ENCODE results near the gene PHLDB1. TPM values are rescaled to one million over a fixed set of nuclear protein-coding genes. Genes with fewer than 3 reads are reported as not detected.

Gene PHLDB1
- total RNA-seq, 1 experiment from 2014 or later, result 36.2 TPM

DNA sequence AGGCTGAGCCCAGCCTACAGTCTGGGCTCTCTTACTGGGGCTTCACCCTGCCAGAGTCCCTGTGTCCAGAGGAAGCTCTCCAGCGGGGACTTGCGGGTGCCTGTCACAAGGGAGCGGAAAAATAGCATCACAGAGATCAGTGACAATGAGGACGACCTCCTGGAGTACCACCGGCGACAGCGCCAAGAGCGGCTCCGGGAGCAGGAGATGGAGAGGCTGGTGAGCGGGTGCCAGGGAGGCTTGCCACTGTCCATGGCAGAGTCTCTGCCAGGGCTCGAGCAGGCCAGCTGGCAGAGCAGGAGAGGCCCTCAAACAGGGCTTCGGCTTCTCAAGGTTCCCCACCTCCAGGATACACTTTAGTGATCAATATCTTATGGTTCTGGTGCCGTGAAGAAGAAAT lies 21.0 kb downstream of the PHLDB1 start:
- intact Hi-C loops (cut with micrococcal nuclease), result no loop called here
- H3K9me3 ChIP-seq (ENCODE audit: control insufficient read depth in 1 of 2, insufficient read depth in 1 of 2, low read depth in 1 of 2, low read length in 2 of 2), result no peaks in the 10 kb centered on the region
- H3K27me3 ChIP-seq (ENCODE audit: insufficient read depth, low read length), result no peaks in the 10 kb centered on the region
- H3K9me2 ChIP-seq (ENCODE audit: insufficient read depth), result no peaks in the 10 kb centered on the region
- ChIA-PET RAD21 (ENCODE audit: low non-redundant PET in 1 of 2, low total read pairs in 2 of 2, uncharacterized antibody in 2 of 2, unreplicated experiment in 2 of 2) (no interaction called here), CTCF (no interaction called here), POLR2A (no interaction called here)
- no peaks in the 10 kb centered on the region for H3K79me2 ChIP-seq (ENCODE audit: insufficient read depth, low read length)
- no peak overlapping the region for H3K9ac ChIP-seq (ENCODE audit: low read length)
- H3K4me2 ChIP-seq (ENCODE audit: low read length), result no peak overlapping the region
- peaks cover 5 to 19% of the 10 kb centered on the region in 2 experiments; a peak in 2 of 4 replicates for H3K36me3 ChIP-seq (ENCODE audit: control insufficient read depth in 1 of 2, insufficient read depth in 2 of 2, low read length in 2 of 2)
- H4K20me1 ChIP-seq (ENCODE audit: insufficient read depth), result no peaks in the 10 kb centered on the region
- H3K27ac ChIP-seq (ENCODE audit: low read depth, low read length), result no peak overlapping the region
- BruUV-seq (replicated peaks), result no TSS peak
- no peak overlapping the region for H2AFZ ChIP-seq (ENCODE audit: low read depth, low read length, poor library complexity, severe bottlenecking)
- H3K4me1 ChIP-seq (ENCODE audit: control insufficient read depth in 1 of 2, insufficient read depth in 2 of 2, low read length in 2 of 2), result peaks cover 27 to 32% of the 10 kb centered on the region in 2 experiments
- ATAC-seq (no peak), DNase-seq (ENCODE audit: low read depth, low spot score) (no peak)
- H3K4me3 ChIP-seq (replicated peaks in 1 of 2; ENCODE audit: low read depth in 1 of 2, low read length in 2 of 2), result no peak overlapping the region
- TF ChIP-seq SIN3A (IDR thresholded peaks at IDR 0.05; ENCODE audit: low read depth) (no peak), MAX (IDR thresholded peaks at IDR 0.05) (no peak), CBX3 (IDR thresholded peaks at IDR 0.05; ENCODE audit: low read depth) (no peak), FOSL1 (IDR thresholded peaks at IDR 0.05; ENCODE audit: low read depth) (no peak), CEBPB (IDR thresholded peaks at IDR 0.05; ENCODE audit: low read depth) (no peak), ZNF274 (IDR thresholded peaks at IDR 0.05; ENCODE audit: low read depth, low read length) (no peak), POLR2AphosphoS5 (IDR thresholded peaks at IDR 0.05; ENCODE audit: low read depth, low read length) (no peak), EZH2phosphoT487 (IDR thresholded peaks at IDR 0.05; ENCODE audit: borderline replicate concordance) (no peak)
- TF ChIP-seq, protein P1, sequence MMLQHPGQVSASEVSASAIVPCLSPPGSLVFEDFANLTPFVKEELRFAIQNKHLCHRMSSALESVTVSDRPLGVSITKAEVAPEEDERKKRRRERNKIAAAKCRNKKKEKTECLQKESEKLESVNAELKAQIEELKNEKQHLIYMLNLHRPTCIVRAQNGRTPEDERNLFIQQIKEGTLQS (IDR thresholded peaks at IDR 0.05), result no peak
- TF ChIP-seq, protein P2, sequence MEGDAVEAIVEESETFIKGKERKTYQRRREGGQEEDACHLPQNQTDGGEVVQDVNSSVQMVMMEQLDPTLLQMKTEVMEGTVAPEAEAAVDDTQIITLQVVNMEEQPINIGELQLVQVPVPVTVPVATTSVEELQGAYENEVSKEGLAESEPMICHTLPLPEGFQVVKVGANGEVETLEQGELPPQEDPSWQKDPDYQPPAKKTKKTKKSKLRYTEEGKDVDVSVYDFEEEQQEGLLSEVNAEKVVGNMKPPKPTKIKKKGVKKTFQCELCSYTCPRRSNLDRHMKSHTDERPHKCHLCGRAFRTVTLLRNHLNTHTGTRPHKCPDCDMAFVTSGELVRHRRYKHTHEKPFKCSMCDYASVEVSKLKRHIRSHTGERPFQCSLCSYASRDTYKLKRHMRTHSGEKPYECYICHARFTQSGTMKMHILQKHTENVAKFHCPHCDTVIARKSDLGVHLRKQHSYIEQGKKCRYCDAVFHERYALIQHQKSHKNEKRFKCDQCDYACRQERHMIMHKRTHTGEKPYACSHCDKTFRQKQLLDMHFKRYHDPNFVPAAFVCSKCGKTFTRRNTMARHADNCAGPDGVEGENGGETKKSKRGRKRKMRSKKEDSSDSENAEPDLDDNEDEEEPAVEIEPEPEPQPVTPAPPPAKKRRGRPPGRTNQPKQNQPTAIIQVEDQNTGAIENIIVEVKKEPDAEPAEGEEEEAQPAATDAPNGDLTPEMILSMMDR (IDR thresholded peaks at IDR 0.05 in 2 of 3, conservative IDR thresholded peaks at IDR 0.05 in 1 of 3; ENCODE audit: borderline replicate concordance in 1 of 3, insufficient read depth in 1 of 3, low read depth in 2 of 3, low read length in 2 of 3), result no peak

Data from HCT116 (cell line).